K562 (cell line): ENCODE measurements around the gene BIRC6. TPM values are rescaled to one million over a fixed set of nuclear protein-coding genes. Genes with fewer than 3 reads are reported as not detected.

Source experiments
- BHLHE40 ChIP-seq: IDR thresholded peaks from 2 replicates; pipeline ENCODE4 v1.6.1; 2011; ENCODE audit warnings: low read length, improper control_type of control experiment
- BMI1 ChIP-seq: fragments of 150-350 bp; IDR thresholded peaks from 2 replicates; pipeline ENCODE4 v1.6.1; 2014; ENCODE audit warnings: low read length
- CREBBP ChIP-seq: IDR thresholded peaks from one replicate; pipeline ENCODE4 v1.6.1; 2012; ENCODE audit warnings: low read depth, mild to moderate bottlenecking, control low read depth, inconsistent platforms, low read length
- HDAC8 ChIP-seq: fragments of 450-650 bp; IDR thresholded peaks from 2 replicates; pipeline ENCODE4 v1.6.1; 2016; ENCODE audit warnings: mild to moderate bottlenecking, missing genetic modification characterization, moderate library complexity, missing compliant biosample characterization
- LARP7 ChIP-seq: fragments of 450-650 bp; IDR thresholded peaks from 2 replicates; pipeline ENCODE4 v1.6.1; 2016
- PTRF ChIP-seq: fragments of 450-650 bp; IDR thresholded peaks from 2 replicates; pipeline ENCODE4 v1.6.1; 2016; ENCODE audit warnings: mild to moderate bottlenecking, missing genetic modification characterization, missing compliant biosample characterization
- RBM14 ChIP-seq: fragments of 200-400 bp; formaldehyde crosslinking; IDR thresholded peaks from 2 replicates; pipeline ENCODE4 v1.6.1; 2018; ENCODE audit warnings: low read depth, mild to moderate bottlenecking, low read length, moderate library complexity, borderline replicate concordance; ENCODE audit not compliant: insufficient read depth
- SETDB1 ChIP-seq: IDR thresholded peaks from one replicate; pipeline ENCODE4 v1.6.1; 2012; ENCODE audit warnings: low read length, control low read depth, inconsistent platforms
- SMAD3 ChIP-seq: fragments of 450-650 bp; formaldehyde crosslinking; conservative IDR thresholded peaks from 2 replicates; pipeline ENCODE4 v1.4.0; 2020; ENCODE audit warnings: mild to moderate bottlenecking
- ZNF239 ChIP-seq: fragments of 250-450 bp; sonication (Bioruptor Pico); IDR thresholded peaks from 2 replicates; pipeline ENCODE4 v1.4.0; 2020; ENCODE audit warnings: mild to moderate bottlenecking
- ZNF316 ChIP-seq: fragments of 450-650 bp; IDR thresholded peaks from 2 replicates; pipeline ENCODE4 v1.6.1; 2016
- polyA plus RNA-seq, 8 experiments: library from polyadenylated mRNA; depleted of rRNA in 4 of 8; stranded (reverse) in 5 of 8; unstranded in 3 of 8; fragments of >200 nt; fragmentation: Nextera tagmentation in 2 of 8; fragmentation: Illumina TruSeq in 1 of 8; extraction: Ambion mirVana in 2 of 8; extraction: Trizol in 1 of 8; gene quantifications; 2 replicates each; pipeline versions ENCODE4 v1.2.1 to v1.2.3, GENCODE V29; 2011 to 2014; ENCODE audit warnings: inconsistent platforms in 1 of 8, missing spikeins in 1 of 8
- total RNA-seq, 7 experiments: library from RNA; depleted of rRNA in 6 of 7; stranded (reverse); fragments of >200 nt in 6 of 7; fragmentation: Illumina TruSeq in 2 of 7; extraction: Trizol in 2 of 7; gene quantifications; 2 replicates each; pipeline versions ENCODE4 v1.2.1 to v1.2.3, GENCODE V29; 2011 to 2021; ENCODE audit warnings: low replicate concordance in 1 of 7
- TF ChIP-seq, protein P1 (sequence below), 2 experiments: fragments of 450-650 bp in 1 of 2; sonication (generic) in 1 of 2; formaldehyde crosslinking in 1 of 2; IDR thresholded peaks; 2 replicates each; pipeline versions ENCODE4 v1.7.1 to v1.9.0; 2016 to 2022; ENCODE audit warnings: inconsistent platforms in 1 of 2, mild to moderate bottlenecking in 1 of 2, missing genetic modification reagents in 1 of 2

The BIRC6 gene
- total and polyA plus RNA-seq, 9 of the 15 experiments (the other 6 are each of a cell fraction or from before 2014, with no cell fraction given), result 18.8 to 110 (median 49.8) TPM

DNA sequence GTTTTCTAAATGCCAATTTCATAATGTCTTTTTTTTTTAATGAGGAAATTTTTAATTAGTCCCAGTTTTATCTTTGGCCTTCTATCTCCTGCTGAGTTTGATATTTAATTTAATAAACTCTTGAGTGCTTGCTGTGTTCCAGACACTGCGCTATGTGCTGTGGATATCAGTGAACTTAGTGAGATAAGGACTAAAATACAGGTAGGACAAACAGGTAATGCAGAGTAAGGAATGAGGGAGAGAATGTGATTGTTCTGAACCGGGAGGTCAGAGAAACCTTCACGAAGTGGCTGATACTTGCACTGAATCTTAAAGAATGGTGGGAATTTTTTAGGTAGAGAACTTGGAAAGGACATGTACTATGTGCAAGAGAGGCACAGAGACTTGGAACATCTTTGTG lies 299.2 kb downstream of the BIRC6 start (continued):
- TF ChIP-seq, protein P1, sequence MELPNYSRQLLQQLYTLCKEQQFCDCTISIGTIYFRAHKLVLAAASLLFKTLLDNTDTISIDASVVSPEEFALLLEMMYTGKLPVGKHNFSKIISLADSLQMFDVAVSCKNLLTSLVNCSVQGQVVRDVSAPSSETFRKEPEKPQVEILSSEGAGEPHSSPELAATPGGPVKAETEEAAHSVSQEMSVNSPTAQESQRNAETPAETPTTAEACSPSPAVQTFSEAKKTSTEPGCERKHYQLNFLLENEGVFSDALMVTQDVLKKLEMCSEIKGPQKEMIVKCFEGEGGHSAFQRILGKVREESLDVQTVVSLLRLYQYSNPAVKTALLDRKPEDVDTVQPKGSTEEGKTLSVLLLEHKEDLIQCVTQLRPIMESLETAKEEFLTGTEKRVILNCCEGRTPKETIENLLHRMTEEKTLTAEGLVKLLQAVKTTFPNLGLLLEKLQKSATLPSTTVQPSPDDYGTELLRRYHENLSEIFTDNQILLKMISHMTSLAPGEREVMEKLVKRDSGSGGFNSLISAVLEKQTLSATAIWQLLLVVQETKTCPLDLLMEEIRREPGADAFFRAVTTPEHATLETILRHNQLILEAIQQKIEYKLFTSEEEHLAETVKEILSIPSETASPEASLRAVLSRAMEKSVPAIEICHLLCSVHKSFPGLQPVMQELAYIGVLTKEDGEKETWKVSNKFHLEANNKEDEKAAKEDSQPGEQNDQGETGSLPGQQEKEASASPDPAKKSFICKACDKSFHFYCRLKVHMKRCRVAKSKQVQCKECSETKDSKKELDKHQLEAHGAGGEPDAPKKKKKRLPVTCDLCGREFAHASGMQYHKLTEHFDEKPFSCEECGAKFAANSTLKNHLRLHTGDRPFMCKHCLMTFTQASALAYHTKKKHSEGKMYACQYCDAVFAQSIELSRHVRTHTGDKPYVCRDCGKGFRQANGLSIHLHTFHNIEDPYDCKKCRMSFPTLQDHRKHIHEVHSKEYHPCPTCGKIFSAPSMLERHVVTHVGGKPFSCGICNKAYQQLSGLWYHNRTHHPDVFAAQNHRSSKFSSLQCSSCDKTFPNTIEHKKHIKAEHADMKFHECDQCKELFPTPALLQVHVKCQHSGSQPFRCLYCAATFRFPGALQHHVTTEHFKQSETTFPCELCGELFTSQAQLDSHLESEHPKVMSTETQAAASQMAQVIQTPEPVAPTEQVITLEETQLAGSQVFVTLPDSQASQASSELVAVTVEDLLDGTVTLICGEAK (IDR thresholded peaks at IDR 0.05), result no peak
- TF ChIP-seq, protein P1 (CRISPR knock-in tag; IDR thresholded peaks at IDR 0.05), result no peak
- TF ChIP-seq ZNF316, result no peak
- no peak for TF ChIP-seq PTRF (tag)
- no peak for TF ChIP-seq BMI1
- TF ChIP-seq SETDB1, result no peak
- no peak for TF ChIP-seq ZNF239
- TF ChIP-seq CREBBP, result no peak
- TF ChIP-seq BHLHE40, result no peak
- TF ChIP-seq LARP7, result no peak
- no peak for TF ChIP-seq RBM14
- no peak for TF ChIP-seq SMAD3 (CRISPR knock-in tag)
- TF ChIP-seq HDAC8 (tag), result no peak
